HL-60 (cell line): ENCODE results near the gene CYP4A22.

Experiments
- CTCF ChIP-seq: IDR thresholded peaks from one replicate; pipeline ENCODE4 v1.5.1; 2011; ENCODE audit warnings: low read length, control low read depth, inconsistent platforms; ENCODE audit not compliant: insufficient read depth
- POLR2AphosphoS5 ChIP-seq: IDR thresholded peaks from 2 replicates; pipeline ENCODE4 v1.6.1; 2012; ENCODE audit warnings: low read depth

GRCh38 chr1:47137925-47138615, 829 bp downstream of the CYP4A22 start:
- TF ChIP-seq CTCF (no peak), POLR2AphosphoS5 (no peak)
